Esophagus squamous epithelium (tissue), 4 donors: ENCODE data around the gene ZC3H12D.

ENCODE experiments used
- POLR2A ChIP-seq, 4 donors: fragments of 450-650 bp; IDR thresholded peaks; one replicate each; pipeline ENCODE4 v1.6.1; 2017; ENCODE audit warnings: antibody characterized with exemption in 4 of 4, mild to moderate bottlenecking in 4 of 4, moderate library complexity in 3 of 4
- TF ChIP-seq, protein P1 (sequence below), 6 experiments: fragments of 450-650 bp in 4 of 6; fragments of 200-600 bp in 2 of 6; sonication (generic) in 2 of 6; IDR thresholded peaks; one replicate each; pipeline ENCODE4 v1.5.1; 2016 to 2019; ENCODE audit warnings: antibody characterized with exemption in 6 of 6, mild to moderate bottlenecking in 4 of 6, moderate library complexity in 4 of 6

DNA sequence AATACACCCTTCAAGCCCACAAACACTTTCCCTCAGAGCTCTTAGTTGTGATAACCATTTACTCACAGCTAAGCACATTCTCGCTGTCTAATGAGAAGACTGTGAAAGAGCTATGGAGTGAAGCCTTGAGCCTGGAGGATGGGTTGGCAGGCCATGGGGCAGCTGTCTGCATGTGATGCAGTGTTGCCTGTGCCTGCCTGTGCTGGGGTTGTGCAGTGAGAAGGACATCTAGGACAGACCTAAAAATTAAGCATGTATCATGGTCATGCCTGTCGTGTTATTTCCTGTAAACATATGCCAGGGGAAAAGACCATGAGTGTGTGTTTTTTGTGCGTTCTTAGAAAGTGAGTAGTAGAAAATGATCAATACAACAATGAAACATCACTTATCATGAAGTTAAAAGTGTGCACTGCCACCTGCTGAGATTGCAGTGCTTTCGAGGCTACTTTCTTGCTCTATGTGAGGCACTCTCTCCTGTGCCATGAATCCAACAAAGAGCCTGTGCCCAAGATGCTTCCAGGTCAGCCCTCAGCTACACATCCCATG, 8.1 kb upstream of the ZC3H12D start:
- TF ChIP-seq, protein P1, sequence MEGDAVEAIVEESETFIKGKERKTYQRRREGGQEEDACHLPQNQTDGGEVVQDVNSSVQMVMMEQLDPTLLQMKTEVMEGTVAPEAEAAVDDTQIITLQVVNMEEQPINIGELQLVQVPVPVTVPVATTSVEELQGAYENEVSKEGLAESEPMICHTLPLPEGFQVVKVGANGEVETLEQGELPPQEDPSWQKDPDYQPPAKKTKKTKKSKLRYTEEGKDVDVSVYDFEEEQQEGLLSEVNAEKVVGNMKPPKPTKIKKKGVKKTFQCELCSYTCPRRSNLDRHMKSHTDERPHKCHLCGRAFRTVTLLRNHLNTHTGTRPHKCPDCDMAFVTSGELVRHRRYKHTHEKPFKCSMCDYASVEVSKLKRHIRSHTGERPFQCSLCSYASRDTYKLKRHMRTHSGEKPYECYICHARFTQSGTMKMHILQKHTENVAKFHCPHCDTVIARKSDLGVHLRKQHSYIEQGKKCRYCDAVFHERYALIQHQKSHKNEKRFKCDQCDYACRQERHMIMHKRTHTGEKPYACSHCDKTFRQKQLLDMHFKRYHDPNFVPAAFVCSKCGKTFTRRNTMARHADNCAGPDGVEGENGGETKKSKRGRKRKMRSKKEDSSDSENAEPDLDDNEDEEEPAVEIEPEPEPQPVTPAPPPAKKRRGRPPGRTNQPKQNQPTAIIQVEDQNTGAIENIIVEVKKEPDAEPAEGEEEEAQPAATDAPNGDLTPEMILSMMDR (IDR thresholded peaks at IDR 0.05), result no peak
- TF ChIP-seq POLR2A (IDR thresholded peaks at IDR 0.05), result no peak
